Effector memory CD8-positive, alpha-beta T cell (primary cell): Measurements from ENCODE around the gene CCDC181.

Experiments
- ATAC-seq: fragments of 150-1000 bp; cut with Tn5 transposase; replicated peaks from 2 replicates; pipeline ENCODE4 v1.10.0; 2021; ENCODE audit warnings: mild to moderate bottlenecking, moderate library complexity
- DNase-seq, 3 experiments: peaks; one replicate each; pipeline ENCODE4 v3.0.0; 2021
- H3K27ac Mint-ChIP-seq, 2 donors: one replicate each; pipeline ENCODE4 v1.8.0; 2022; ENCODE audit warnings: mild to moderate bottlenecking in 2 of 2, mixed read lengths in 2 of 2, moderate library complexity in 2 of 2
- H3K27me3 Mint-ChIP-seq, 2 donors: one replicate each; pipeline ENCODE4 v1.8.0; 2022; ENCODE audit warnings: mixed read lengths in 2 of 2
- H3K36me3 Mint-ChIP-seq: one replicate; pipeline ENCODE4 v1.8.0; 2022; ENCODE audit warnings: mild to moderate bottlenecking, moderate library complexity, mixed read lengths; ENCODE audit not compliant: insufficient read depth
- H3K4me1 Mint-ChIP-seq, 2 donors: one replicate each; pipeline ENCODE4 v1.8.0; 2022; ENCODE audit warnings: low read depth in 2 of 2, mixed read lengths in 2 of 2
- H3K4me3 Mint-ChIP-seq, 2 donors: one replicate each; pipeline ENCODE4 v1.8.0; 2022; ENCODE audit warnings: mild to moderate bottlenecking in 2 of 2, mixed read lengths in 2 of 2, moderate library complexity in 2 of 2
- H3K9me3 Mint-ChIP-seq, 2 donors: one replicate each; pipeline ENCODE4 v1.8.0; 2022; ENCODE audit warnings: mixed read lengths in 2 of 2

The CCDC181 gene

DNA sequence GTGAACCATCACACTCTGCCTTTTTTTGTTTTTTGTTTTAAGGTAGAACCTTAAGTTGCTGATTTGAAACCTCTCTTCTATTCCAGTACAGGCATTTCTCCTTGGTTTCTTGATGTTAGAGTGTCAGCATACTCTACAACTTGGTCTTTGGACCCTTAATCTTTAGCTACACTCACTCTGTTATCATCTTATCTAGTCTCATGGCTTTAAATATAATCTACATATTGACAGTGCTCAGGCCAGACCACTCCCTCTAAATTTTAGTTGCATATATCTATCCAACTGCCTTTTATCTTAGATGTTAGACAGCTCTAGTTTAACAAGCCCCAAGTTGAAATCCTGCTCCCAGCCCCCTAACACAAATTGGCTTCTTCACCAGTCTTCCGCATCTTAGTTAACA is 81.8 kb downstream of the CCDC181 start:
- ATAC-seq = no peak
- H3K36me3 Mint-ChIP-seq = no peaks in the 10 kb centered on the region
- H3K4me3 Mint-ChIP-seq = no peak overlapping the region
- H3K27me3 Mint-ChIP-seq = no peaks in the 10 kb centered on the region
- H3K27ac Mint-ChIP-seq = peak overlapping the region in 1 of 2 donors; percentile 53
- no peak for DNase-seq
- H3K4me1 Mint-ChIP-seq = peaks cover 0 to 4% of the 10 kb centered on the region in 2 donors
- no peaks in the 10 kb centered on the region for H3K9me3 Mint-ChIP-seq
